Suprapubic skin (tissue), 4 donors: ENCODE results near the gene XAB2. TPM values are rescaled to one million over a fixed set of nuclear protein-coding genes. Genes with fewer than 3 reads are reported as not detected.

Experiments used
- DNase-seq, 2 donors: peaks; one replicate each; pipeline ENCODE4 v3.0.0-alpha.2; 2019; ENCODE audit warnings: low spot score in 2 of 2
- H3K27ac ChIP-seq: fragments of 200-600 bp; sonication (generic); one replicate; pipeline ENCODE4 v1.5.1; 2019
- H3K27me3 ChIP-seq: fragments of 200-600 bp; sonication (generic); one replicate; pipeline ENCODE4 v1.5.1; 2019
- H3K36me3 ChIP-seq: fragments of 200-600 bp; sonication (generic); one replicate; pipeline ENCODE4 v1.5.1; 2019
- H3K4me1 ChIP-seq: fragments of 200-600 bp; sonication (generic); one replicate; pipeline ENCODE4 v1.5.1; 2019
- H3K4me3 ChIP-seq: fragments of 200-600 bp; sonication (generic); one replicate; pipeline ENCODE4 v1.5.1; 2019; ENCODE audit warnings: mild to moderate bottlenecking
- H3K9me3 ChIP-seq: fragments of 200-600 bp; sonication (generic); one replicate; pipeline ENCODE4 v1.5.1; 2019
- CTCF ChIP-seq, 2 donors: fragments of 200-600 bp in 1 of 2; fragments of 450-650 bp in 1 of 2; sonication (generic) in 1 of 2; IDR thresholded peaks; one replicate each; pipeline ENCODE4 v1.5.1; 2016 to 2019; ENCODE audit warnings: antibody characterized with exemption in 2 of 2, mild to moderate bottlenecking in 1 of 2, moderate library complexity in 1 of 2
- EP300 ChIP-seq: sonication (generic); formaldehyde crosslinking; IDR thresholded peaks from one replicate; pipeline ENCODE4 v1.6.1; 2017; ENCODE audit warnings: antibody characterized with exemption
- POLR2A ChIP-seq, 2 donors: fragments of 450-650 bp; IDR thresholded peaks; one replicate each; pipeline ENCODE4 v1.6.1; 2017; ENCODE audit warnings: antibody characterized with exemption in 2 of 2, mild to moderate bottlenecking in 2 of 2, moderate library complexity in 2 of 2
- POLR2AphosphoS5 ChIP-seq, 3 donors: sonication (generic); formaldehyde crosslinking; IDR thresholded peaks; one replicate each; pipeline ENCODE4 v1.6.1; 2017; ENCODE audit warnings: antibody characterized with exemption in 3 of 3
- WGBS: methylation state at CpG from one replicate; pipeline ENCODE4 v1.1.5; 2018; 5-methylcytosine and 5-hydroxymethylcytosine counted together
- total RNA-seq, 4 donors: library from RNA; depleted of rRNA; stranded (reverse); fragments of >200 nt; gene quantifications; one replicate each; pipeline ENCODE4 v1.1.0, GENCODE V29; 2016

XAB2 gene
- total RNA-seq, 4 donors from 2014 or later = 45.1 to 68.2 (median 55.5) TPM

DNA sequence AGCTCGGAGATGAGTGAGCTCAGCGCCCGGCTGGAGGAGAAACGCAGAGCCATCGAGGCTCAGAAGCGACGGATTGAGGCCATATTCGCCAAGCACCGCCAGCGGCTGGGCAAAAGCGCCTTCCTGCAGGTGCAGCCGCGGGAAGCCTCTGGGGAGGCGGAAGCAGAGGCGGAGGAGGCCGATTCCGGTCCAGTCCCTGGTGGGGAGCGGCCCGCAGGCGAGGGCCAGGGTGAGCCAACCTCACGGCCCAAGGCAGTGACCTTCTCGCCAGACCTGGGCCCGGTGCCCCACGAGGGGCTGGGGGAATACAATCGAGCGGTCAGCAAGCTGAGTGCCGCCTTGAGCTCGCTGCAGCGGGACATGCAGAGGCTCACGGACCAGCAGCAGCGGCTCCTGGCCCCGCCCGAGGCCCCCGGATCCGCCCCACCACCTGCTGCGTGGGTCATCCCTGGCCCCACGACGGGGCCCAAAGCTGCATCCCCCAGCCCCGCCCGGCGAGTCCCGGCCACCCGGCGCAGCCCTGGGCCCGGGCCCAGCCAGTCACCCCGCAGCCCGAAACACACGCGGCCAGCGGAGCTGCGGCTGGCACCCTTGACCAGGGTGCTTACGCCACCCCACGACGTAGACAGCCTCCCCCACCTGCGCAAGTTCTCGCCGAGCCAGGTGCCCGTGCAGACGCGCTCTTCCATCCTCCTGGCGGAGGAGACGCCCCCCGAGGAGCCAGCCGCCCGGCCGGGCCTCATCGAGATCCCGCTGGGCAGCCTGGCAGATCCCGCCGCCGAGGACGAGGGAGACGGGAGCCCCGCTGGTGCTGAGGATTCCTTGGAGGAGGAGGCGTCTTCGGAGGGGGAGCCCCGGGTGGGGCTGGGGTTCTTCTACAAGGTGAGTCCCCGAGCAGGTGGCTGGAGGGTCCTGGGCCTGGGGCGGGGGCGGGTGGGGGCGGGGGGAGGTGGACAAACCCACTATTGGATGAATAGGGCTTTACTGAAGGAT is 16.8 kb downstream of the XAB2 start:
- no peaks in the 10 kb centered on the region for H3K27me3 ChIP-seq
- H3K4me1 ChIP-seq = no peaks in the 10 kb centered on the region
- peaks cover 54% of the 10 kb centered on the region for H3K36me3 ChIP-seq
- no peak for DNase-seq
- H3K9me3 ChIP-seq = no peaks in the 10 kb centered on the region
- TF ChIP-seq EP300 (no peak), POLR2AphosphoS5 (IDR thresholded peaks at IDR 0.05) (no peak)
- no peak overlapping the region for H3K4me3 ChIP-seq
- 91% methylated on average over 22 of the region's 81 CpGs for WGBS
- H3K27ac ChIP-seq = no peak overlapping the region

- no peak for DNase-seq
- TF ChIP-seq POLR2AphosphoS5 (IDR thresholded peaks at IDR 0.05) (no peak), EP300 (no peak), POLR2A (IDR thresholded peaks at IDR 0.05) (no peak), CTCF (IDR thresholded peaks at IDR 0.05) (no peak)
- WGBS = 84% methylated on average over 32 of the region's 41 CpGs
- Histone ChIP-seq H3K4me3 (no peak overlapping the region), H3K9me3 (no peaks in the 10 kb centered on the region), H3K27ac (no peak overlapping the region), H3K36me3 (peaks cover 49% of the 10 kb centered on the region), H3K27me3 (no peaks in the 10 kb centered on the region), H3K4me1 (no peaks in the 10 kb centered on the region)
These were observed 17.6 kb downstream of the XAB2 start for GRCh38 chr19:7611541-7612279.

GRCh38 chr19:7610491-7611240 is 18.7 kb downstream of the XAB2 start:
- H3K36me3 ChIP-seq = peaks cover 56% of the 10 kb centered on the region
- no peak overlapping the region for H3K4me3 ChIP-seq
- no peaks in the 10 kb centered on the region for H3K4me1 ChIP-seq
- WGBS = 94% methylated on average over 13 of the region's 31 CpGs
- DNase-seq = no peak
- H3K27ac ChIP-seq = no peak overlapping the region
- no peaks in the 10 kb centered on the region for H3K9me3 ChIP-seq
- TF ChIP-seq POLR2A (IDR thresholded peaks at IDR 0.05) (no peak), CTCF (IDR thresholded peaks at IDR 0.05) (no peak), EP300 (no peak), POLR2AphosphoS5 (IDR thresholded peaks at IDR 0.05) (no peak)
- H3K27me3 ChIP-seq = no peaks in the 10 kb centered on the region

- H3K27me3 ChIP-seq = peaks cover 8% of the 10 kb centered on the region
- H3K4me1 ChIP-seq = no peaks in the 10 kb centered on the region
- H3K36me3 ChIP-seq = peaks cover 51% of the 10 kb centered on the region
- no peaks in the 10 kb centered on the region for H3K9me3 ChIP-seq
- no peak for DNase-seq
- no peak overlapping the region for H3K4me3 ChIP-seq
- 88% methylated on average over 18 of the region's 25 CpGs for WGBS
- TF ChIP-seq POLR2AphosphoS5 (IDR thresholded peaks at IDR 0.05) (no peak), CTCF (IDR thresholded peaks at IDR 0.05) (no peak), POLR2A (IDR thresholded peaks at IDR 0.05) (no peak), EP300 (no peak)
- H3K27ac ChIP-seq = no peak overlapping the region
These were observed 21.3 kb downstream of the XAB2 start for GRCh38 chr19:7607874-7608560.

DNA sequence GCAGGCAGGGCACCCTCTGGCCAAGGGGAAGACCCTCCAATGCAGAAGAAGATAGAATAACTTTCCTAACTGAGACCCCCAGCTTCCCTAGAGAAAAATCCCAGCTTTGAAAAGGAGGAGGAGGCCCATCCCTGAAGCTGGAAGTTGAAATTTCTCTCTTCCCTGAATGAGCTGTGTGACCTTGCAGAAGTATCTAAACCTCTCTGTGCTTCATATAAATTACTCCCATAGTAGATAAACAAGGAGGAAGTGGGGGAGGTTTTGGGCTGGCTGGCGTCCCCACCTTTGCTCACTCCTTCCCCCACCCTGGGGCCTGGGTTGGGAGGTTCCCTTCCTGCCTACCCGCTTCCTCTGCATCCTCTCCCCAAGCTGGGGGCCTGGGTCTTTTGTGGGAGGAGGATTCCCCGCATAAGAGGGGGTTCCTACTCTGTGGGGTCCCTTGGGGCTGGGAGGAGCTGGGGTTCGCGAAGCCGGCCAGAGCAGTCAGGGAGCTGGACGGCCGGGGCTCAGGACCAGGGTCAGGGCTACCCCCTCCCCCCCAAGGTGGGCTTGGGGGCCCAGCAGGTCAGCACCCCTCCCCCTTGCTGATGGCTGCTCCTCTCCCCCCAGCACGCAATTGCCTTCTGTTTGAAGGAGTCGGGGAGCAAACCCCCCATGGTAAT is 22.0 kb downstream of the XAB2 start:
- DNase-seq = peak in 1 of 2 donors; percentile 58
- peaks cover 14% of the 10 kb centered on the region for H3K27me3 ChIP-seq
- TF ChIP-seq POLR2AphosphoS5 (IDR thresholded peaks at IDR 0.05) (no peak), CTCF (IDR thresholded peaks at IDR 0.05) (no peak), EP300 (no peak), POLR2A (IDR thresholded peaks at IDR 0.05) (no peak)
- H3K9me3 ChIP-seq = no peaks in the 10 kb centered on the region
- H3K4me1 ChIP-seq = peaks cover 3% of the 10 kb centered on the region
- H3K4me3 ChIP-seq = no peak overlapping the region
- no peak overlapping the region for H3K27ac ChIP-seq
- peaks cover 45% of the 10 kb centered on the region for H3K36me3 ChIP-seq
- WGBS = 77% methylated on average over 2 of the region's 10 CpGs
